ENCODE data around the gene IFNE.

Gene IFNE

GRCh38 chr9:21482213-21482612 lies at the start of gene IFNE:
IFNE (minus strand) TSS chr9:21482313; CDS start chr9:21481694, 619 bp downstream.
- no peak for DNase-seq

GRCh38 chr9:21528123-21528808 lies 46.2 kb upstream of the IFNE start:
- no peak for DNase-seq

GRCh38 chr9:21527579-21527978 lies 45.5 kb upstream of the IFNE start:
- DNase-seq = no peak

GRCh38 chr9:21525174-21525573 lies 43.1 kb upstream of the IFNE start:
- DNase-seq = no peak

GRCh38 chr9:21524099-21524830 lies 42.2 kb upstream of the IFNE start:
- DNase-seq = no peak

- no peak for DNase-seq
These were observed 41.2 kb upstream of the IFNE start for GRCh38 chr9:21523021-21524014.

- DNase-seq = no peak
These were observed 40.2 kb upstream of the IFNE start for GRCh38 chr9:21522348-21522747.

GRCh38 chr9:21521448-21521847 lies 39.3 kb upstream of the IFNE start:
- no peak for DNase-seq

GRCh38 chr9:21520501-21521228 lies 38.6 kb upstream of the IFNE start:
- DNase-seq = no peak

GRCh38 chr9:21519855-21520434 lies 37.8 kb upstream of the IFNE start:
- DNase-seq = no peak

GRCh38 chr9:21516796-21517195 lies 34.7 kb upstream of the IFNE start:
- no peak for DNase-seq

- no peak for DNase-seq
These were observed 31.3 kb upstream of the IFNE start for GRCh38 chr9:21513431-21513830.

- no peak for DNase-seq
These were observed 28.7 kb upstream of the IFNE start for GRCh38 chr9:21510806-21511205.

GRCh38 chr9:21507483-21507790 lies 25.3 kb upstream of the IFNE start:
- DNase-seq = no peak

GRCh38 chr9:21506626-21507482 lies 24.7 kb upstream of the IFNE start:
- no peak for DNase-seq

- DNase-seq = no peak
These were observed 23.5 kb upstream of the IFNE start for GRCh38 chr9:21505425-21506179.

GRCh38 chr9:21504894-21505293 lies 22.8 kb upstream of the IFNE start:
- no peak for DNase-seq

- no peak for DNase-seq
These were observed 22.0 kb upstream of the IFNE start for GRCh38 chr9:21504113-21504512.

GRCh38 chr9:21502586-21502985 lies 20.5 kb upstream of the IFNE start:
- DNase-seq = no peak

- DNase-seq = no peak
These were observed 17.8 kb upstream of the IFNE start for GRCh38 chr9:21499912-21500311.

- no peak for DNase-seq
These were observed 9.6 kb upstream of the IFNE start for GRCh38 chr9:21491756-21492155.
